SJSA1 (cell line): ENCODE data around the gene KRT1. TPM values are rescaled to one million over a fixed set of nuclear protein-coding genes. Genes with fewer than 3 reads are reported as not detected.

Experiments used
- DNase-seq, 2 experiments: peaks; one replicate each; pipeline ENCODE4 v3.0.0-alpha.2; 2015 to 2020; ENCODE audit warnings: low spot score in 2 of 2, low read depth in 1 of 2
- H3K27ac ChIP-seq: fragments of 250-450 bp; sonication (Bioruptor Pico); 2 replicates; pipeline ENCODE4 v1.5.1; 2020; ENCODE audit warnings: mild to moderate bottlenecking, moderate library complexity
- H3K27me3 ChIP-seq: fragments of 250-450 bp; sonication (Bioruptor Pico); replicated peaks from 2 replicates; pipeline ENCODE4 v1.5.1; 2020; ENCODE audit warnings: mild to moderate bottlenecking, moderate library complexity
- H3K36me3 ChIP-seq: fragments of 250-450 bp; sonication (Bioruptor Pico); 2 replicates; pipeline ENCODE4 v1.5.1; 2020; ENCODE audit warnings: mild to moderate bottlenecking
- H3K4me1 ChIP-seq: fragments of 250-450 bp; sonication (Bioruptor Pico); replicated peaks from 2 replicates; pipeline ENCODE4 v1.6.1; 2021; ENCODE audit warnings: mild to moderate bottlenecking
- H3K4me3 ChIP-seq: fragments of 250-450 bp; sonication (Bioruptor Pico); 2 replicates; pipeline ENCODE4 v1.5.1; 2020; ENCODE audit warnings: mild to moderate bottlenecking
- H3K9me3 ChIP-seq: fragments of 250-450 bp; sonication (Bioruptor Pico); replicated peaks from 2 replicates; pipeline ENCODE4 v1.5.1; 2020; ENCODE audit warnings: mild to moderate bottlenecking
- total RNA-seq: library from RNA; depleted of rRNA; stranded (reverse); fragments of >200 nt; shearing (Covaris generic); gene quantifications from 2 replicates; pipeline ENCODE4 v1.2.3, GENCODE V29; 2014; rRNA removed

Gene KRT1
- total RNA-seq, 1 experiment from 2014 or later = 1.00 TPM

DNA sequence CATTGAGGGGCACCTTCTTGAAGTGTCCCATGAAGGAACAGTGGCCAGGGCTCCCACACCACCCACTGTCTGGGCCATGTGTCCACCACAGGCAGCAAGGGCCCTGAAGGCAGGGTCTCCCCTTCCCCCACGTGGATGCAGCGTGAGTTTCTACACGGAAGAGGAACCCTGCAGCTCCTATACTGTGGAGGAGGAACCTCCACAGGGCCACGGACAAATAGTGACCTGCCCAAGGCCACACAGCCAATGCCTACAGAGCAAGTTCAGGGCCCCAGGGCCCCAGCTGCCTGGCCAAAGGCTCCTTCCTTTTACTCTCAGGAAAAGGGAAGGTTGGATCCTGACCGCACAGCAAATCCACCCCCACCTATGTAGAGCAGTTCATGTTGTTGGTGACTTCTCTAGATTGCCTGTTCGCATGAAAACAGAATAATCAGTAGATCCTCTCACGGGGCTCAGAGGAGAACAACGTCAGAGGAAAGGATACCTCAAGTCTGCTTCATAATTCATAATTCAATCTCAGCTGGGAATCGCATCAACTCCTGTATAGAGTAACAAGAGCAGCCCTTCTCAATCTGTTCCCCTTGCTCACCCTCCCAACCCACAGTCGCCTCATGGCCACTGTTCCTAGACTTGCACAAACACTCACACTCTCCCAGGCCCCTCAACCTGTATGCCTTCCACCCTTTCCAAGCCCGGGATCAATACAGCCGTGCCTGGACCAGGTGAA is 50.8 kb downstream of the KRT1 start:
- H3K27ac ChIP-seq = no peak overlapping the region
- H3K4me3 ChIP-seq = no peak overlapping the region
- peak in 1 of 2 experiments; percentile 29 for DNase-seq
- H3K27me3 ChIP-seq = peaks cover 9% of the 10 kb centered on the region; the same call in 1 of the 2 replicates
- H3K9me3 ChIP-seq = no peaks in the 10 kb centered on the region
- no peaks in the 10 kb centered on the region for H3K36me3 ChIP-seq
- H3K4me1 ChIP-seq = no peaks in the 10 kb centered on the region

DNA sequence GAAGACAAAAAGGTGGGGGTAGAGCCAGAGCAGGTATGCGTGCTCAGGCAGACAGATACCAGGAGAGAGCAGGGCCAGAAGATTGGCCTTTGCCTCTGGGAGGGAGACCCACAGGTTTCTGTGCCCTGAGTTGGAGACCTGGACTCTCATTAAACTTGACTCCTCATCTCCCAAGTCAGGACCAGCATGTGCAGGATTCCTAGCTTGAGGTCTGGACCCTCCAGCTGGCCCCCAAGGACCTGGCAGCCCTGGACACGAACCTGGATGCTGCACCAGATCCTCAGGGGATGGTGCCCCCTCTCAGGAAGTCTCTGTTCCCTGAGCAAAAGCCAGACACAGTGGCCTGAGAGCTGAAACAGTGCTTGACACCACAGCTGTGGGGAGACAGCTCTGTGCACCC is 51.4 kb downstream of the KRT1 start:
- Histone ChIP-seq H3K4me1 (no peaks in the 10 kb centered on the region), H3K36me3 (no peaks in the 10 kb centered on the region), H3K9me3 (no peaks in the 10 kb centered on the region), H3K27ac (no peak overlapping the region), H3K4me3 (no peak overlapping the region), H3K27me3 (peaks cover 9% of the 10 kb centered on the region; the same call in 1 of the 2 replicates)
- DNase-seq = peak in 1 of 2 experiments; percentile 28

DNA sequence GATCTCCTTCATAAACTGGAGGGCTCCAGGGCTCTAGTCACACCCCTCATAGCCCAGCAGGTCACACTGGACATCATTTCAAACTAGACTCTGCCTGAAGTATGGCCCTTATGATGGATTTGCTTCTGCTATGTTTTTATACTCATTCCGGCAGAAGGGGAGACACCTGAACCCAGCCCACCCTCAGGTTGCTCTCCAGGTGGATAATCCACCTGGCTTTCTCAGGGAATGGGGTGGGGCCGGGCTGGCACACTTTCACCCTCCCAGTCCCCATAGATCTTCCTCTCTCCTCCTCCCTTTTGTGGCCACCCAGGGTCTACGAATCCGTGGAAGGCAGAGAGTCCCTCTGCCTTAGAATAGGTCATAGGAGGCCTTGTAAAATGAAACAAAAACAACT is 52.1 kb downstream of the KRT1 start:
- Histone ChIP-seq H3K36me3 (no peaks in the 10 kb centered on the region), H3K27ac (no peak overlapping the region), H3K4me1 (no peaks in the 10 kb centered on the region), H3K4me3 (no peak overlapping the region), H3K27me3 (peaks cover 11% of the 10 kb centered on the region; the same call in 1 of the 2 replicates), H3K9me3 (no peaks in the 10 kb centered on the region)
- peak in 1 of 2 experiments; percentile 22 for DNase-seq

DNA sequence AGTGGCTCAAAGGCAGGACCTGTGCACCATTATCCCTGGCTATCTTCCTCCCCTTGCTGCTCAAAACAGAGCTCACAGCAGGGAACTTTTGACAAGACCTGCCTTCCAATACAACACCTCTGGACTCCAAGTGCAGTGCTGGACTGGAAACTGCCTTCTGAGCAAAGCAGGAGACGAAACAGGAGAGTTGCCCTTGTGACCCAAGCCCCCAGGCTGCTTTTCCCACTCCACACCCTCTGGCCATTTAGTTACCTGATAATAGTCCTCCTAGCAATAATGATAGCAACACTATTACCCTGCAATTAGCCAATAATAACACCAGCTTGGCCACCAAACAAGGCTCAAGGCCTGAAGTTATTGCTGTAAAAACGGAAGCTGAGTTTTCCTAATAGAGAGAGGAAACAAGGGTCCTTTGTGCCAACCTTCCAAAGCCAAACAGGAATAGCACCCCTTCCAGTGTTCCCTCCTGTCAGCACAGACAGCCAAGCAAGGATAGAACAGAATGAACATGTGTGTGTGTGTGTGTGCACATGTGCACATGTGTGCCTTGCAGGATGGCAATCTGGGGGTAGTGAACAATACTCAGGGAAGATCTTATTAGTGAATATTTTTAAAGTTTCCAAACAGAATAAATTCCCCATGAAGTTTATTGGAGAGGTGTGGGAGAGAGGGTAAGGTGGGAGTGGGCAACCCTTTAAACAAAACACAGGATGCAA is 52.7 kb downstream of the KRT1 start:
- Histone ChIP-seq H3K4me3 (no peak overlapping the region), H3K9me3 (no peaks in the 10 kb centered on the region), H3K27ac (no peak overlapping the region), H3K4me1 (no peaks in the 10 kb centered on the region), H3K27me3 (peaks cover 14% of the 10 kb centered on the region), H3K36me3 (no peaks in the 10 kb centered on the region)
- peak in 1 of 2 experiments; percentile 13 for DNase-seq

Other genes starting within 250 kb of the KRT1 start
- not detected in 2 replicates for gene KRT75, start 246.0 kb downstream of the KRT1 start, total RNA-seq
- gene KRT6B, start 228.3 kb downstream of the KRT1 start, total RNA-seq = not detected in 2 replicates
- not detected in 2 replicates for gene KRT6C, start 206.6 kb downstream of the KRT1 start, total RNA-seq
- not detected in 2 replicates for gene KRT6A, start 187.2 kb downstream of the KRT1 start, total RNA-seq
- gene KRT5, start 160.0 kb downstream of the KRT1 start, total RNA-seq = not detected in 2 replicates
- gene KRT71, start 127.3 kb downstream of the KRT1 start, total RNA-seq = not detected in 2 replicates
- gene KRT74, start 106.6 kb downstream of the KRT1 start, total RNA-seq = not detected in 2 replicates
- not detected in 2 replicates for gene KRT72, start 78.9 kb downstream of the KRT1 start, total RNA-seq
- not detected in 2 replicates for gene KRT73, start 61.8 kb downstream of the KRT1 start, total RNA-seq
- not detected in 2 replicates for gene KRT2, start 28.2 kb downstream of the KRT1 start, total RNA-seq
- not detected in 2 replicates for gene KRT77, start 23.1 kb upstream of the KRT1 start, total RNA-seq
- gene KRT76, start 96.9 kb upstream of the KRT1 start, total RNA-seq = 0.21 TPM in 1 of 2 replicates, not detected in the other
- 0.08 TPM in 1 of 2 replicates, not detected in the other for gene KRT3, start 115.7 kb upstream of the KRT1 start, total RNA-seq
- gene KRT4, start 133.7 kb upstream of the KRT1 start, total RNA-seq = not detected in 2 replicates
- gene KRT79, start 153.9 kb upstream of the KRT1 start, total RNA-seq = 0.08 and 1.1 TPM in 2 replicates
- 0.21 TPM in 1 of 2 replicates, not detected in the other for gene KRT78, start 168.6 kb upstream of the KRT1 start, total RNA-seq
- gene KRT8, start 224.7 kb upstream of the KRT1 start, total RNA-seq = 2.8 and 7.0 TPM in 2 replicates